Endothelial cell of umbilical vein (primary cell): Measurements from ENCODE around the gene TPRG1L.

Experiments
- EZH2 ChIP-seq: IDR thresholded peaks from 2 replicates; pipeline ENCODE4 v1.6.1; 2012; ENCODE audit warnings: borderline replicate concordance, low read depth, mild to moderate bottlenecking, moderate library complexity, low read length, inconsistent platforms; ENCODE audit not compliant: severe bottlenecking
- FOS ChIP-seq: IDR thresholded peaks from 2 replicates; pipeline ENCODE4 v1.6.1; 2011; ENCODE audit warnings: mild to moderate bottlenecking, low read length, moderate library complexity, borderline replicate concordance; ENCODE audit not compliant: insufficient read depth
- GATA2 ChIP-seq: IDR thresholded peaks from 2 replicates; pipeline ENCODE4 v1.7.0; 2011; ENCODE audit warnings: low read depth, mild to moderate bottlenecking, moderate library complexity, mixed read lengths, low read length; ENCODE audit not compliant: insufficient read length, insufficient read depth
- JUN ChIP-seq: IDR thresholded peaks from 2 replicates; pipeline ENCODE4 v1.6.1; 2011; ENCODE audit warnings: borderline replicate concordance, low read depth; ENCODE audit not compliant: insufficient read length, insufficient read depth
- MYC ChIP-seq: IDR thresholded peaks from one replicate; pipeline ENCODE4 v1.6.1; 2011; ENCODE audit warnings: mild to moderate bottlenecking, low read depth, low read length
- POLR2A ChIP-seq: IDR thresholded peaks from 2 replicates; pipeline ENCODE4 v1.6.1; 2012; ENCODE audit warnings: low read depth, mild to moderate bottlenecking, control low read depth, low read length
- POLR2AphosphoS5 ChIP-seq: IDR thresholded peaks from 2 replicates; pipeline ENCODE4 v1.6.1; 2012; ENCODE audit warnings: low read depth, mild to moderate bottlenecking, control low read depth, low read length, moderate library complexity; ENCODE audit not compliant: insufficient read depth
- TF ChIP-seq, protein P1 (sequence below), 2 donors: IDR thresholded peaks; 1 replicate in 1 of 2; 2 replicates in 1 of 2; pipeline ENCODE4 v1.5.1; 2011; ENCODE audit warnings: low read length in 2 of 2, mild to moderate bottlenecking in 2 of 2, moderate library complexity in 2 of 2, control low read depth in 1 of 2, inconsistent platforms in 1 of 2, low read depth in 1 of 2; ENCODE audit not compliant: insufficient read depth in 1 of 2; ENCODE audit errors: extremely low read depth in 1 of 2
- TF ChIP-seq, protein P2 (sequence below): IDR thresholded peaks from 2 replicates; pipeline ENCODE4 v1.6.1; 2011; ENCODE audit not compliant: insufficient read depth, insufficient read length

DNA sequence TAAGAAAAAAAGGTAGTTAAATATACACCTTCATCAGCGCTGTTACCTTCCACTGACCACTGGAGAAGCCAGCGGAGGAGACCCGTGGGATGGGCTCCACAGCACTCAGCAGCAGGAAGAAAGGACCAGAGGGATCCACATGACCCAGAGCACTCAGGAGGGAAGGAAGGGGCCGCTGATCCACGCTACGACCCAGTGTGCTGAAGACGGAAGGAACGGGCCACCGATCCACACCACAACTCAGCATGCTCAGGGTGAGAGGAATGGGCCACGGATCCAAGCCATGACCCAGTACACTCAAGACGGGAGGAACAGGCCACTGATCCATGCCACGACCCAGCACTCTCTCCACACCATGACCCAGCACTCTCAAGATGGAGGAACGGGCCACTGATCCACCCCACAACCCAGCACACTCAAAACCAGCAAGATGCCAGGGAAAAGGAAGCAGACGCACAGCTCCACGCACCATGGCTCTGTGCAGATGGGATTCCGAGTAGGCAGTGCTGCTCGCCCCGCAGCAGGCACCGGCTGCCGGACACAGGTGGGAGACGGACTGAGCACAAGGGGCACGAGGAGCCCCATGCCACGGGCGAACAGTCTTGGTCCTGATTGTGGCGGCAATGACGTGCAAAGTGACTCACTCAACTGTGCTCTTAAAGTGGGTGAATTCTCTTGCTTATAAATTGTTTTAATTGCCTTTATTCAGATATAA, 16.4 kb downstream of the TPRG1L start:
- TF ChIP-seq, protein P1, sequence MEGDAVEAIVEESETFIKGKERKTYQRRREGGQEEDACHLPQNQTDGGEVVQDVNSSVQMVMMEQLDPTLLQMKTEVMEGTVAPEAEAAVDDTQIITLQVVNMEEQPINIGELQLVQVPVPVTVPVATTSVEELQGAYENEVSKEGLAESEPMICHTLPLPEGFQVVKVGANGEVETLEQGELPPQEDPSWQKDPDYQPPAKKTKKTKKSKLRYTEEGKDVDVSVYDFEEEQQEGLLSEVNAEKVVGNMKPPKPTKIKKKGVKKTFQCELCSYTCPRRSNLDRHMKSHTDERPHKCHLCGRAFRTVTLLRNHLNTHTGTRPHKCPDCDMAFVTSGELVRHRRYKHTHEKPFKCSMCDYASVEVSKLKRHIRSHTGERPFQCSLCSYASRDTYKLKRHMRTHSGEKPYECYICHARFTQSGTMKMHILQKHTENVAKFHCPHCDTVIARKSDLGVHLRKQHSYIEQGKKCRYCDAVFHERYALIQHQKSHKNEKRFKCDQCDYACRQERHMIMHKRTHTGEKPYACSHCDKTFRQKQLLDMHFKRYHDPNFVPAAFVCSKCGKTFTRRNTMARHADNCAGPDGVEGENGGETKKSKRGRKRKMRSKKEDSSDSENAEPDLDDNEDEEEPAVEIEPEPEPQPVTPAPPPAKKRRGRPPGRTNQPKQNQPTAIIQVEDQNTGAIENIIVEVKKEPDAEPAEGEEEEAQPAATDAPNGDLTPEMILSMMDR (IDR thresholded peaks at IDR 0.05; ENCODE audit: extremely low read depth in 1 of 2, insufficient read depth in 1 of 2, low read depth in 1 of 2, low read length in 2 of 2), result no peak
- TF ChIP-seq EZH2 (no peak), POLR2AphosphoS5 (no peak), POLR2A (no peak), MYC (no peak), JUN (no peak), GATA2 (no peak), FOS (no peak)
- TF ChIP-seq, protein P2, sequence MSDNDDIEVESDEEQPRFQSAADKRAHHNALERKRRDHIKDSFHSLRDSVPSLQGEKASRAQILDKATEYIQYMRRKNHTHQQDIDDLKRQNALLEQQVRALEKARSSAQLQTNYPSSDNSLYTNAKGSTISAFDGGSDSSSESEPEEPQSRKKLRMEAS, result no peak
